Activated naive CD4-positive, alpha-beta T cell treated with anti-CD3 and anti-CD28 coated beads, Interleukin-2, amount 10 ng/mL, durations not matched to agents 7 days and 5 days (primary cell): Measurements from ENCODE around the gene CTNNA2.

ENCODE experiments used
- CTCF ChIA-PET: fragments of 350-600 bp; sonication (Branson Sonifier 250); formaldehyde crosslinking; loops from one replicate; lab custom pipeline; 2021; ENCODE audit warnings: antibody characterized with exemption; lab: Charles Lee
- DNase-seq: peaks from one replicate; pipeline ENCODE4 v3.0.0-alpha.2; 2020
- H3K27ac Mint-ChIP-seq: one replicate; pipeline ENCODE4 v1.8.0; 2021; ENCODE audit warnings: mild to moderate bottlenecking, moderate library complexity, mixed read lengths
- H3K27me3 Mint-ChIP-seq: one replicate; pipeline ENCODE4 v1.8.0; 2021; ENCODE audit warnings: mild to moderate bottlenecking, mixed read lengths
- H3K36me3 Mint-ChIP-seq: one replicate; pipeline ENCODE4 v1.8.0; 2021; ENCODE audit warnings: mixed read lengths
- H3K4me1 Mint-ChIP-seq: one replicate; pipeline ENCODE4 v1.8.0; 2021; ENCODE audit warnings: mixed read lengths
- H3K4me3 Mint-ChIP-seq: one replicate; pipeline ENCODE4 v1.8.0; 2021; ENCODE audit warnings: mild to moderate bottlenecking, moderate library complexity, mixed read lengths
- H3K9me3 Mint-ChIP-seq: one replicate; pipeline ENCODE4 v1.8.0; 2021; ENCODE audit warnings: mixed read lengths

Gene CTNNA2

DNA sequence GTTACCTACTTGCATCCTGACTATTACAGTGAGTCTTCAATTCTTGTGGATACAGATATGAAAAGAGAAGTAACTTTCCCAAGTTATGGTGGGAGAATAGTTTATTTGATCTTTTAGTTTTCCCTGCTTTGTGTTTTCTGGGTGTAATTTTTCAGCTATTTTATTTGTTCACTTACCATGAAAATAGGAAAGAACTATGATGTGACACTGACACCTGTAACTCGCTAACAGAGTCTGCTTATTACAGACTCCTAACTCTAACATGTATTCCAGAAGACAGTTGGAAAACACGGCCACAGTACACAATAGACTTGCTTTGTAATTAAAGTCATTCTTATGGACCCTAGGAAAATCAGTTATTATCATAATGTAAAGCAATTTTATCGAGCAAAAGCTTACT is 468.5 kb downstream of the CTNNA2 start:
- H3K9me3 Mint-ChIP-seq: no peaks in the 10 kb centered on the region
- no peak for DNase-seq
- H3K27me3 Mint-ChIP-seq: no peaks in the 10 kb centered on the region
- no peak overlapping the region for H3K4me3 Mint-ChIP-seq
- H3K27ac Mint-ChIP-seq: no peak overlapping the region
- H3K36me3 Mint-ChIP-seq: no peaks in the 10 kb centered on the region
- CTCF ChIA-PET: no interaction called here
- no peaks in the 10 kb centered on the region for H3K4me1 Mint-ChIP-seq

DNA sequence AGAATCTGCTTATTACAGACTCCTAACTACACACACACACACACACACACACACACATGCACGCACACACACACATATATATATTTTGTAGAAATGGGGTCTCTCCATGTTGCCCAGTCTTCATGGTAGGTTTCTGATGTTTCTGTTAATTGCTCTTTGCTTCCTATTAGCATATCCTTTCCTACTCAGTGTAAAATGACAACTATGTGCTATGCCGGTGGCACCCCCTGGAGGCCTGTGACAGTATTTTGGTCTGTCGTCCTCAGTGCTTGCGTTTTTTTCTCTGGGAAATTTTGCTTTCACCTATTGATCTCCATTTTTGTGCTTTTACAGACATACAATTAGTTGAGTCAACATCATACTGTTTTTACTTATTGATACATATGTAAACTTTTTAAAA is 469.6 kb downstream of the CTNNA2 start:
- no peak overlapping the region for H3K4me3 Mint-ChIP-seq

GRCh38 chr2:79984476-79984875 is 471.6 kb downstream of the CTNNA2 start:
- Mint-ChIP-seq H3K27me3 (no peaks in the 10 kb centered on the region), H3K36me3 (no peaks in the 10 kb centered on the region)

More for the DNA sequence above, 469.6 kb downstream of the CTNNA2 start:
- DNase-seq: no peak
- Mint-ChIP-seq H3K27me3 (no peaks in the 10 kb centered on the region), H3K4me1 (no peaks in the 10 kb centered on the region), H3K9me3 (no peaks in the 10 kb centered on the region), H3K27ac (no peak overlapping the region), H3K36me3 (no peaks in the 10 kb centered on the region)
- CTCF ChIA-PET: no interaction called here

GRCh38 chr2:79985145-79985544 is 472.3 kb downstream of the CTNNA2 start:
- CTCF ChIA-PET: no interaction called here
- Mint-ChIP-seq H3K9me3 (no peaks in the 10 kb centered on the region), H3K27me3 (no peaks in the 10 kb centered on the region), H3K4me1 (no peaks in the 10 kb centered on the region), H3K36me3 (no peaks in the 10 kb centered on the region), H3K27ac (no peak overlapping the region), H3K4me3 (no peak overlapping the region)
- DNase-seq: no peak

More at GRCh38 chr2:79984476-79984875, 471.6 kb downstream of the CTNNA2 start:
- no peak for DNase-seq
- CTCF ChIA-PET: interaction anchor here (0.6 kb wide), 1 partner anchor 582 kb away, joined by 3 read pairs; no protein-coding TSS in a partner anchor
- Mint-ChIP-seq H3K9me3 (no peaks in the 10 kb centered on the region), H3K4me3 (no peak overlapping the region), H3K27ac (no peak overlapping the region), H3K4me1 (no peaks in the 10 kb centered on the region)

DNA sequence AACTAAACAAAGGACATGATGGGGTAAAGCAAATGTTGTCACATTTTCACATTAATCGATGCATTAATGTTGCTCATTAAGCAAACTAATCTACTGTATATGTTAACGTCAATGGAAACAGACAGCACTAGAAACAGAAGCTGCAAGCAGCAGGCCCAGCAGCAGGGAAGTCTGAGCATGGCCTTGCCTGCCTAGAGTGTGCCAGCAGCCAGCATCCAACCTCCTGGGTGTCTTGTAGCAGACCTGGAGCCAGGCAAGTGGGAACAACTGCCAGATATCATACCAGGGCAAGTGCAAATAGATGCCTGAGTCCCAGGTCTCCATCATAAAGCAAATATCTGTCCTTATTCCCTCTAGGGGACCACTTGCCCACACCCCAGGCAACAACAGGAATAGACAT is 472.7 kb downstream of the CTNNA2 start:
- Mint-ChIP-seq H3K27me3 (no peaks in the 10 kb centered on the region), H3K9me3 (no peaks in the 10 kb centered on the region), H3K4me1 (no peaks in the 10 kb centered on the region), H3K36me3 (no peaks in the 10 kb centered on the region), H3K27ac (no peak overlapping the region), H3K4me3 (no peak overlapping the region)
- DNase-seq: no peak
- CTCF ChIA-PET: no interaction called here

DNA sequence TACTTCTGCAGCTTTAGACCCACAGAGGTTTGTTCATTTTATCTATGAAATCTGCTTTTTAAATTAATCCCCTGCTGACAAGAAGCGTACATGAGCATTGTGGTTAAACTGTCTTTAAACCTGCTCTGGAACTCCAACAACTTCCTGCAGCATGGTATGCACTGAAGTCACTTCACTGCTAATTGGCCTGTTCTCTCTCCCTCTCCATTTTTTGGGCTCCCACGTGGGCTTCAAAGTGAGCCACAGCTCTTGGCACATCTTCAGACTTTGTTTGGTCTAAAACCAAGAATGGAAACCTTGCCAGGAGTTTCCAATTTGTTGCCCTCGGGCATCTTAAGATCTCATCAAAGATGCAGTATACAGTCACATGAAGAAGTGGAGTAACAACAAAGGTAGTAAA is 480.3 kb downstream of the CTNNA2 start:
- no peaks in the 10 kb centered on the region for H3K9me3 Mint-ChIP-seq
- no peaks in the 10 kb centered on the region for H3K36me3 Mint-ChIP-seq
- CTCF ChIA-PET: no interaction called here
- H3K4me3 Mint-ChIP-seq: no peak overlapping the region
- H3K27me3 Mint-ChIP-seq: no peaks in the 10 kb centered on the region
- no peaks in the 10 kb centered on the region for H3K4me1 Mint-ChIP-seq
- no peak overlapping the region for H3K27ac Mint-ChIP-seq
- no peak for DNase-seq

DNA sequence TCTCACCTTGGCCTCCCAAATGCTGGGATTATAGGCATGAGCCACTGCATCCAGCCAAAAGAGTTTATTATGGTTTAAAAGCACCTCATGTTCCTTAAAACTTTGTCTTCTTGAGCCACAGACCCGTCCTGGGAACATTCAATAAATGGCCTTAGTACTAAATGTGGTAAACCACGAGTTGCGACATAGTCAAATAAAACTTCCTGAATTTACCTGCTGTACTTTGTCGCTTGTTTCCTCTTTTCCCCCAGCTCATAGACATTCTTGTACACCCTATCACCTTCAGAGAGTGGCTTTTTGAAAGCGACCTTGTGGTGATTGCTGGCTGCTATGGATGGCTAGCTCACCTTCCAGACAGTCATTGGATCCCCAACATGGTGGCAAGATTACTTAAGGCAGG is 481.3 kb downstream of the CTNNA2 start:
- no peaks in the 10 kb centered on the region for H3K36me3 Mint-ChIP-seq
- CTCF ChIA-PET: no interaction called here
- no peak for DNase-seq

DNA sequence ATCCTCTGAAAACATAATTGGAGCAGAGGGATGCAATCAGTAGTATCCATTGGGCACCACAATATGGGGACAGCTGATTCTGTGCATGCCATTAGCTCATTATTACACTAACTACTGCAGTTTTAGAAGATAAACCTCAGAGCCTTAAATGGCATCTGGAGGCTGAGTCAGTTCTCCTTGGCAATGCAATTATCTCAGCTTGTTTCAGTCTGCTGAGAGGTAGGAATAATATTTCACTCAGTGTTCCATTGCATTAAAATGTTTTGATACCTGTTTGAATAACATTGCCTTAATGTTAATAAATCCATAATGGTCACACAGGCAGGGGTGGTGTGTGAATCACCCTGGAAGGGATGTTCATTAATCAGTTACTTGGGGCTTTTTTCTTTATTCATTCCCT is 482.1 kb downstream of the CTNNA2 start:
- DNase-seq: no peak
- Mint-ChIP-seq H3K27ac (no peak overlapping the region), H3K4me3 (no peak overlapping the region), H3K4me1 (no peaks in the 10 kb centered on the region), H3K36me3 (no peaks in the 10 kb centered on the region), H3K27me3 (no peaks in the 10 kb centered on the region), H3K9me3 (no peaks in the 10 kb centered on the region)
- CTCF ChIA-PET: no interaction called here

More for the DNA sequence above, 481.3 kb downstream of the CTNNA2 start:
- no peaks in the 10 kb centered on the region for H3K27me3 Mint-ChIP-seq
- no peaks in the 10 kb centered on the region for H3K9me3 Mint-ChIP-seq
- no peaks in the 10 kb centered on the region for H3K4me1 Mint-ChIP-seq
- no peak overlapping the region for H3K27ac Mint-ChIP-seq
- H3K4me3 Mint-ChIP-seq: no peak overlapping the region

DNA sequence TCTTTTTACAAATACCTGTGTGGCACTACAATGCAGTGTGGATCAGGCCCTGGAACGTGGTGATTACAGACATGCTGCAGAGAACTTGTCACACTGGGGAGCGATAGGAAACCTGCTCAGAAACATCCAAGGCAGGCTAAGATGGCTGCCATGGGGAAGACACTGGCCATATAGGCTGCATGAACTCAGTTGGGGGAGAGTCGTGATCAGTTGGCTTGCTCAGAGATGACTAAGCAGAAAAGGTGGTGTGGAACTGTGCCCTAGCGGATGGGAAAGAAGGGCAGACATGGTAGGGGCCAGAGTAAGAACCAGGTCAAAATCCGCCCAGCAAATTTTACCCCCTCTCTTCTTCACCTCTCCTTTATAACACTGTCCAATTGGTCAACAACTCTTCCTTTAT is 483.9 kb downstream of the CTNNA2 start:
- no peak overlapping the region for H3K27ac Mint-ChIP-seq
- H3K4me3 Mint-ChIP-seq: no peak overlapping the region
- CTCF ChIA-PET: no interaction called here
- no peaks in the 10 kb centered on the region for H3K4me1 Mint-ChIP-seq
- H3K27me3 Mint-ChIP-seq: no peaks in the 10 kb centered on the region
- no peaks in the 10 kb centered on the region for H3K36me3 Mint-ChIP-seq
- DNase-seq: no peak
- H3K9me3 Mint-ChIP-seq: no peaks in the 10 kb centered on the region

GRCh38 chr2:80001701-80002101 is 488.9 kb downstream of the CTNNA2 start:
- CTCF ChIA-PET: no interaction called here
- H3K27me3 Mint-ChIP-seq: no peaks in the 10 kb centered on the region
- H3K4me3 Mint-ChIP-seq: no peak overlapping the region
- H3K36me3 Mint-ChIP-seq: no peaks in the 10 kb centered on the region
- no peaks in the 10 kb centered on the region for H3K9me3 Mint-ChIP-seq
- no peak for DNase-seq
- no peaks in the 10 kb centered on the region for H3K4me1 Mint-ChIP-seq
- H3K27ac Mint-ChIP-seq: no peak overlapping the region

DNA sequence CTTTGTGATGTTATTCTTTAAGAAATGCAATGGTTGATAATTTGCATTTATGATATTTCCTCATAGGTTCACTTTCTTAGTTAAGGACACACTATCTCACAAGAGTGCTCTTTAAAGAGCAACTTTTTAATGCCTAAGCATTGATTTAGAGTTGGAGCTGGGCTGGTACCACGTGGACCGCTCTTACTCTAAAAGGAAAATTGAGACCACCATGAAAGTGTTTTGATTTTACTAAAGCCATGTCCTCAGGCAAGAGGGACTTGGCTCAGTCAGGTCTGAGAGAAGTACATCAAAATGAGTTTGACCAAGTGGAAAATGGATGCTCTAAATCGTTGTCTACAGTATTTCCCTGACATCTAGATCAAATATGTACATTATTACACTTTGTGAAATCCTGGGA is 489.3 kb downstream of the CTNNA2 start:
- CTCF ChIA-PET: no interaction called here
- Mint-ChIP-seq H3K36me3 (no peaks in the 10 kb centered on the region), H3K9me3 (no peaks in the 10 kb centered on the region), H3K27ac (no peak overlapping the region), H3K27me3 (no peaks in the 10 kb centered on the region), H3K4me3 (no peak overlapping the region), H3K4me1 (no peaks in the 10 kb centered on the region)
- no peak for DNase-seq

DNA sequence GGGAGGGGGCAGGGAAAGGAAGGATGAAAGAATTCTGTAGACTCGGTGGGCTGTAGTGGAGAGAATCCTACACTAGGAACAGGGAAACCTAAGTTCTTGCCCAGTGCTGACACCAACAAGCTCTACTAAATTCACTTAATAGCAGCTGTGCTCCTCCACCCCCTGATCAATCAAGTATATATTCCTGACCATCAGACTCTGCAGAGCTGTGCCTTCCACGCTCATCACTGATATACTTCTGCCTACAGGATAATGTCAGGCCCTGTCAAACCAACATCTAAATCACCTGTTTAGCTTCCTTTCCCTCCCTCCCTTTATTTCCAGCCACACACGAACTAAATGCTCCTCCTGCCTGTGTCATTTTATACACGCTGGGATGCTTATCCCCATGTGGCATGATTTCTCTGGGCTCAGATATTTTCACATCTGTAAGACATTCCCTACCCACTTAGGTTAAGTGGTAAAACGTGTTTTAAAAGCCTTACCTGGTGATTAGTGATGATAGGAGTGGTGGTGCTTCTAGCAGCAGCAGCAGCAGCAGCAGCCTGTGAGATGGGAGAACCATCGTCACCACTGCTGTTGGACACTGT is 489.8 kb downstream of the CTNNA2 start:
- H3K4me3 Mint-ChIP-seq: no peak overlapping the region
- CTCF ChIA-PET: no interaction called here
- no peaks in the 10 kb centered on the region for H3K9me3 Mint-ChIP-seq
- H3K27me3 Mint-ChIP-seq: no peaks in the 10 kb centered on the region
- no peak for DNase-seq
- no peak overlapping the region for H3K27ac Mint-ChIP-seq
- H3K36me3 Mint-ChIP-seq: no peaks in the 10 kb centered on the region
- no peaks in the 10 kb centered on the region for H3K4me1 Mint-ChIP-seq

DNA sequence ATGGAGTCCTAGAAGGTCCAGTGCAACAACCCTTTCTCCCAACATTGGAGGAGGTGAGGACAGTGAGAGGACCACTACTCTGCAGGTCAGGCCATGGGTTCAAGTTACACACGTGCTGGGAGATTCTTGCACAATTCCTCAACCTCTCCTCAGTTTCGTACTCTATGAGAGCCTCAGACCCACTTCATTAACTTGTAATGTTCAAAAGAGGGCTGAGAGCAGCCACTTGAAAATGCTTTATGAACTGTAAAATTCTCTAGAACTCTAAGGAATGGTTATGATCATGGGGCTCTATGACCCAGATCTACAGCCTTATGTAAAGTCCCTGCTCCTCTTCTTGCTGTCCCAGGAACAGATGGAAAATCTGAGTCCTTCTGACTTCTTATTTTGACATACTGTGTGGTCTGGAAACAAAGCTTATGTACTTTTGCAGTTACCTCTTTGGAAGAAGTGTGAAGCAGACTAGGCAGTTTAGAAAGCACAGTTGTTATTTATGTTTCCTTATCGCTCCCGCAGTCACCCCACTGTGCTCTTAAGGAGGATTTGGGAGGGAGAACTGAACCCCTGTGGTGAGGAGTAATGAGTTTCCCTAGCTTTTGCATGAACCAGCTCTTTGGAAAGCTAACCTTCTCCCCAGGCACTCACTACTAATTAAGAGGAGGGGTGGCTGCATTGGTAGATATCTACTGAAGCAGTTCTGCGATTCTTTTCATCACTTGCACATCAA is 495.1 kb downstream of the CTNNA2 start:
- Mint-ChIP-seq H3K27me3 (no peaks in the 10 kb centered on the region), H3K36me3 (no peaks in the 10 kb centered on the region), H3K27ac (no peak overlapping the region), H3K4me1 (no peaks in the 10 kb centered on the region), H3K9me3 (no peaks in the 10 kb centered on the region), H3K4me3 (no peak overlapping the region)
- no peak for DNase-seq
- CTCF ChIA-PET: no interaction called here

DNA sequence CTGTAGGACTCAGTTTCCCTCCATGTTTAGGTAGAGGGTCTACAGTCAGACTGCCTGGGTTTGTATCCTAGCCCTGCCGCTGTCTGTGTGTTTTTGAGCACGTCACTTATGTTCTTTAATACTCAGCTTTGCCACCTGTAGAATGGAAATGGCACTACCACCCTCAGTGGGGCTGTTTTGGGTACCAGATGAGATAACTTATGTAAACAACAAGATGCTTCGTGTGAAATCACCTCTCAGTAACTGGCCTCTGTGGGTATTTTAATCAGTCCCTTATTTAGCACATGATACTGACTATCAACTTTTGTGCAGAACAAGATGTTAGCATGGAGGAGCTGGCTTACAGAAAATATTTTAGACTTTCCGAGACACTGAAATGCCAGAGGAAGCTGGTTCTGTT is 495.7 kb downstream of the CTNNA2 start:
- Mint-ChIP-seq H3K4me3 (no peak overlapping the region), H3K9me3 (no peaks in the 10 kb centered on the region), H3K27me3 (no peaks in the 10 kb centered on the region), H3K36me3 (no peaks in the 10 kb centered on the region), H3K4me1 (no peaks in the 10 kb centered on the region), H3K27ac (no peak overlapping the region)
- CTCF ChIA-PET: no interaction called here
- no peak for DNase-seq

GRCh38 chr2:80009211-80009610 is 496.4 kb downstream of the CTNNA2 start:
- Mint-ChIP-seq H3K4me3 (no peak overlapping the region), H3K27ac (no peak overlapping the region), H3K4me1 (no peaks in the 10 kb centered on the region), H3K36me3 (no peaks in the 10 kb centered on the region), H3K27me3 (no peaks in the 10 kb centered on the region), H3K9me3 (no peaks in the 10 kb centered on the region)
- CTCF ChIA-PET: no interaction called here
- no peak for DNase-seq
